OCI-LY1 (cell line): Measurements from ENCODE around the gene TOR3A.

Experiments
- CTCF ChIP-seq: fragments of 200-600 bp; sonication (generic), shearing (Covaris generic); IDR thresholded peaks from 2 replicates; pipeline ENCODE4 v1.5.1; 2017; ENCODE audit warnings: mild to moderate bottlenecking, antibody characterized with exemption, low read length, moderate library complexity, mixed read lengths
- EZH2 ChIP-seq: fragments of 200-600 bp; sonication (generic), shearing (Covaris generic); IDR thresholded peaks from 2 replicates; pipeline ENCODE4 v1.8.0; 2017; ENCODE audit warnings: borderline replicate concordance, mixed run types, mild to moderate bottlenecking, antibody characterized with exemption, low read length, moderate library complexity, mixed read lengths

GRCh38 chr1:179036844-179037465 is 44.9 kb upstream of the TOR3A start:
- TF ChIP-seq CTCF = no peak
- no peak for TF ChIP-seq EZH2
